Muscle layer of duodenum (tissue), 2 donors: ENCODE data around the gene GRK1.

ENCODE experiments used
- H3K27ac ChIP-seq: one replicate; pipeline ENCODE4 v1.7.0; 2013; ENCODE audit warnings: mild to moderate bottlenecking, low read length
- H3K27me3 ChIP-seq: one replicate; pipeline ENCODE4 v1.7.0; 2013; ENCODE audit warnings: low read depth, mild to moderate bottlenecking, control low read depth, low read length
- H3K36me3 ChIP-seq, 2 donors: one replicate each; pipeline ENCODE4 v1.7.0; 2013; ENCODE audit warnings: low read length in 2 of 2, control low read depth in 1 of 2, mild to moderate bottlenecking in 1 of 2; ENCODE audit not compliant: insufficient read depth in 2 of 2, control insufficient read depth in 1 of 2
- H3K4me1 ChIP-seq, 2 donors: one replicate each; pipeline ENCODE4 v1.7.0; 2013; ENCODE audit warnings: low read length in 2 of 2, mild to moderate bottlenecking in 2 of 2, control low read depth in 1 of 2, moderate library complexity in 1 of 2; ENCODE audit not compliant: insufficient read depth in 2 of 2, control insufficient read depth in 1 of 2
- H3K4me3 ChIP-seq, 2 donors: one replicate each; pipeline ENCODE4 v1.7.0; 2013; ENCODE audit warnings: low read length in 2 of 2, low read depth in 1 of 2, mild to moderate bottlenecking in 1 of 2
- H3K9me3 ChIP-seq, 2 donors: one replicate each; pipeline ENCODE4 v1.7.0; 2013; ENCODE audit warnings: low read length in 2 of 2, control low read depth in 1 of 2, mild to moderate bottlenecking in 1 of 2; ENCODE audit not compliant: control insufficient read depth in 1 of 2
- donor health status: healthy.

GRK1 gene

GRCh38 chr13:113762075-113762474 lies 95.1 kb downstream of the GRK1 start:
- Histone ChIP-seq H3K4me3 (no peak overlapping the region), H3K4me1 (peaks cover 4 to 9% of the 10 kb centered on the region in 2 donors), H3K27me3 (peaks cover 7% of the 10 kb centered on the region), H3K9me3 (no peaks in the 10 kb centered on the region), H3K36me3 (no peaks in the 10 kb centered on the region), H3K27ac (no peak overlapping the region)

- Histone ChIP-seq H3K9me3 (no peaks in the 10 kb centered on the region), H3K27ac (no peak overlapping the region), H3K4me1 (peaks cover 4 to 9% of the 10 kb centered on the region in 2 donors), H3K27me3 (peaks cover 7% of the 10 kb centered on the region), H3K4me3 (no peak overlapping the region), H3K36me3 (no peaks in the 10 kb centered on the region)
Observed at GRCh38 chr13:113762538-113762937, 95.5 kb downstream of the GRK1 start.

- no peaks in the 10 kb centered on the region for H3K36me3 ChIP-seq
- no peak overlapping the region for H3K27ac ChIP-seq
- H3K9me3 ChIP-seq, result no peaks in the 10 kb centered on the region
- peaks cover 4 to 9% of the 10 kb centered on the region in 2 donors for H3K4me1 ChIP-seq
- H3K4me3 ChIP-seq, result no peak overlapping the region
- H3K27me3 ChIP-seq, result peaks cover 7% of the 10 kb centered on the region
Observed at GRCh38 chr13:113763254-113763653, 96.2 kb downstream of the GRK1 start.

- no peaks in the 10 kb centered on the region for H3K36me3 ChIP-seq
- H3K9me3 ChIP-seq, result no peaks in the 10 kb centered on the region
- H3K27me3 ChIP-seq, result peaks cover 7% of the 10 kb centered on the region
Observed at GRCh38 chr13:113763961-113764792, 97.2 kb downstream of the GRK1 start.

GRCh38 chr13:113764793-113765563 lies 98.0 kb downstream of the GRK1 start:
- H3K27me3 ChIP-seq, result peaks cover 7% of the 10 kb centered on the region
- no peaks in the 10 kb centered on the region for H3K9me3 ChIP-seq
- no peak overlapping the region for H3K4me3 ChIP-seq
- no peaks in the 10 kb centered on the region for H3K36me3 ChIP-seq
- H3K27ac ChIP-seq, result no peak overlapping the region
- peaks cover under 1% of the 10 kb centered on the region in 2 donors for H3K4me1 ChIP-seq

More at GRCh38 chr13:113763961-113764792, 97.2 kb downstream of the GRK1 start:
- H3K4me1 ChIP-seq, result peaks cover 4 to 9% of the 10 kb centered on the region in 2 donors
- no peak overlapping the region for H3K4me3 ChIP-seq
- H3K27ac ChIP-seq, result no peak overlapping the region

GRCh38 chr13:113765564-113765910 lies 98.5 kb downstream of the GRK1 start:
- Histone ChIP-seq H3K4me3 (no peak overlapping the region), H3K36me3 (no peaks in the 10 kb centered on the region), H3K27ac (no peak overlapping the region), H3K9me3 (no peaks in the 10 kb centered on the region), H3K27me3 (peaks cover 7% of the 10 kb centered on the region), H3K4me1 (no peaks in the 10 kb centered on the region)

- peaks cover 6% of the 10 kb centered on the region for H3K27me3 ChIP-seq
Observed at GRCh38 chr13:113766035-113766800, 99.2 kb downstream of the GRK1 start.

GRCh38 chr13:113767366-113767765 lies 100.3 kb downstream of the GRK1 start:
- Histone ChIP-seq H3K27ac (no peak overlapping the region), H3K4me1 (no peaks in the 10 kb centered on the region), H3K9me3 (no peaks in the 10 kb centered on the region), H3K27me3 (no peaks in the 10 kb centered on the region), H3K36me3 (no peaks in the 10 kb centered on the region), H3K4me3 (no peak overlapping the region)

More at GRCh38 chr13:113766035-113766800, 99.2 kb downstream of the GRK1 start:
- H3K27ac ChIP-seq, result no peak overlapping the region
- no peaks in the 10 kb centered on the region for H3K9me3 ChIP-seq
- H3K36me3 ChIP-seq, result no peaks in the 10 kb centered on the region
- no peak overlapping the region for H3K4me3 ChIP-seq
- no peaks in the 10 kb centered on the region for H3K4me1 ChIP-seq

GRCh38 chr13:113768018-113768905 lies 101.2 kb downstream of the GRK1 start:
- Histone ChIP-seq H3K4me1 (no peaks in the 10 kb centered on the region), H3K36me3 (no peaks in the 10 kb centered on the region), H3K4me3 (no peak overlapping the region), H3K27ac (no peak overlapping the region), H3K9me3 (no peaks in the 10 kb centered on the region), H3K27me3 (no peaks in the 10 kb centered on the region)

GRCh38 chr13:113769106-113769505 lies 102.1 kb downstream of the GRK1 start:
- H3K27me3 ChIP-seq, result no peaks in the 10 kb centered on the region
- H3K9me3 ChIP-seq, result no peaks in the 10 kb centered on the region
- H3K4me1 ChIP-seq, result no peaks in the 10 kb centered on the region
- H3K36me3 ChIP-seq, result no peaks in the 10 kb centered on the region
- no peak overlapping the region for H3K4me3 ChIP-seq
- H3K27ac ChIP-seq, result no peak overlapping the region
